Left cardiac atrium (tissue), 4 donors: Measurements from ENCODE around the gene CACNA2D3. TPM values are rescaled to one million over a fixed set of nuclear protein-coding genes. Genes with fewer than 3 reads are reported as not detected.
"Not testable (repeated sequence)": the region's sequence is repeated elsewhere in the genome, so short reads cannot be mapped to it uniquely, and the experiment has no call there.

ENCODE experiments used
- ATAC-seq, 2 donors: fragments of 200-7000 bp; cut with Tn5 transposase; one replicate each; pipeline ENCODE4 v1.9.1; 2020; ENCODE audit warnings: mild to moderate bottlenecking in 2 of 2, moderate library complexity in 2 of 2
- DNase-seq: peaks from one replicate; pipeline ENCODE4 v3.0.0-alpha.2; 2020
- intact Hi-C, 2 donors: fragments of 100-400 bp; cut with DNase I; formaldehyde crosslinking; loops; one replicate each; pipeline versions ENCODE4 v1.14.1 to v1.15.1; 2022 to 2023
- total RNA-seq, 2 donors: library from RNA; stranded (reverse); fragmentation: NEBNext Ultra II Directional; extraction: Animal tissue kit (Norgen Biotek cat#: 25700); gene quantifications; one replicate each; pipeline ENCODE4 v1.2.1, GENCODE V29; 2021
- donor health status: DM: no; HTN: yes; CAD: no.
- donor health status: DM: no; HTN: yes; CAD: no; lungs with severe emphysema.
- donor health status: DM: yes; HTN: yes; CAD: no.
- donor health status: Dilated cardiomyopathy.

The CACNA2D3 gene
- total RNA-seq, 2 donors from 2014 or later = 17.3 to 24.2 TPM

DNA sequence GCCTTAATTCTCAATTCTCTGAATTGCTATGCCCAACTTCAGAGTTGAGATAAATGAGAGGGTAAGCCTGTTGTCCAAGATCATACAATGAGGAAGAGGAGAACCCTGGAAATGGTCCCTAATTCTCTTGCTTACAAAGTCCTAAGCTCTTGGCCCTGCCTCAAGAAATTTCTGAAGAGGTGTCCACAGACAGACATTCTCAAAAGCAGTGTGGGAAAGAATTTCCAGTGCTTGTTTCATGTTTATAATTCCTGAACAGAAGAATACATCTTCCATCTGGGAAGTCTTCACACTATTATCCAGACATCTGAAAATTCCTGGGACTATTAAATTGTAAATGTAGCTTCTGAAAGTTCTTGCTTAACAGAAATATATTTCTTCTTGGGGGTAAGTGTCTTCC is 972.3 kb downstream of the CACNA2D3 start:
- no peak for ATAC-seq
- DNase-seq = no peak
- intact Hi-C loops = no loop called here

- ATAC-seq (no peak), DNase-seq (no peak)
- intact Hi-C loops = no loop called here
Measured at GRCh38 chr3:55097441-55097840, 975.1 kb downstream of the CACNA2D3 start.

GRCh38 chr3:55105647-55106046 is 983.3 kb downstream of the CACNA2D3 start:
- intact Hi-C loops = no loop called here
- no peak for DNase-seq
- ATAC-seq = no peak

DNA sequence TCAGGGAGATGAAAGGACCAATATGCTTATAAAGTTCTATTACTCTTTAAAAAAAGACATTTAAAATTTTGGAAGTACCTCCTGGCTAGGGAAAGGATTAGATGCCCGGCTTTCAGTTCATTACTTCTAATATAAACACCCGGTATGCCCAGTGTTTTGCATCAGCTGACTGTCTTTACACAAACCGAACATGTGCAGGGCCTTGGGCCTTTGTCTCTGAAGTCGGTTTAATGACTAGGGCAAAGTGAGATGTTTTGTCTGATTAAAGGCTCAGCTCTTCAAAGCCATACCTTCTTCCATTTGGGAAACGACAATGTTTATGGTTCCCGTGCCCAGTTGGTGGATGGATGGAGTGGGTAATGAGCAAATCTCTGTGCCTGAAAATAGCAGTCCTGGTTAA is 984.8 kb downstream of the CACNA2D3 start:
- intact Hi-C loops = no loop called here
- DNase-seq = no peak
- ATAC-seq = no peak

DNA sequence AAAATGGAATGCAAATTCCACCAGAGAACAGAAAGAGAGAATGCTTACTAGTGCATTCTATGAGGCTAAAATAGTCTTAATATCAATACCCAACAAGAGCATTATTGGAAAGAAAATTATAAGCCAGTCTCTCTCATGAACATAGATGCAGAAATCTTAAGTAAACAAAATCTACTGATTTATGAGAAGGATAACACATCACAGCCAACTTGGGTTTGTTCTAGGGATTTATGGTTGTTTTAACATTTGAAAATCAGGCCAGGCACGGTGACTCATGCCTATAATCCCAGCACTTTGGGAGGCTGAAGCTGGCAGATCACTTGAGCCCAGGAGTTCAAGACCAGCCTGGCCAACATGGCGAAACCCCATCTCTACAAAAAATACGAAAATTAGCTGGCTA is 989.6 kb downstream of the CACNA2D3 start:
- ATAC-seq, DNase-seq, intact Hi-C loops: not testable (repeated sequence)

GRCh38 chr3:55118451-55118850 is 996.1 kb downstream of the CACNA2D3 start:
- intact Hi-C loops = no loop called here
- ATAC-seq (no peak), DNase-seq (no peak)

- no peak for DNase-seq
- intact Hi-C loops = no loop called here
- ATAC-seq = no peak
Measured at GRCh38 chr3:55119268-55119667, 996.9 kb downstream of the CACNA2D3 start.

DNA sequence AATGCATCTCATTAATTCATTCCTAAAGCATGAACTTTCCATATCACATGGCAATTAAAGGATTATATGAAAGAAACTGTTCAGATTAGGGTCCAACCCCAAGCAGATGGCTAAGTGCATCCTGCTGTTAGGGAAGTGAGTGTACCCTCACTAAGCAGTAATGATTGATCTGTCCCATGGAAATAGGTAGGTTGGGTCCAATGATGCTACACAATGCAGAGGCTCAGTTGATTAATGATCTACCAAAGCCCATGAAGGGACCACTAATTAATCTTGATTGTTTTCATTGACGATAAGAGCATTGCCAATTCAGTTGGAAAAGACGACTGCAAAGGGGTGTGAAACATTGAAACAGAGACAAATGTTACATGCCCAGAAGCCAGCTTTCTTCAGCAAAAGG is 1000.0 kb downstream of the CACNA2D3 start:
- intact Hi-C loops = no loop called here
- ATAC-seq = no peak
- DNase-seq = no peak

Other genes starting within 250 kb of the CACNA2D3 start
- gene ACTR8, start 240.4 kb upstream of the CACNA2D3 start, total RNA-seq = 10 to 100 TPM; 28.4 to 30.8 TPM
- 10 to 100 TPM; 69.1 to 99.9 TPM for gene SELENOK, start 230.7 kb upstream of the CACNA2D3 start, total RNA-seq